HG02763 (cell line): ENCODE measurements around the gene ZNF678.
"Not testable (repeated sequence)": the region's sequence is repeated elsewhere in the genome, so short reads cannot be mapped to it uniquely, and the experiment has no call there.

ENCODE experiments used
- ATAC-seq: cut with Tn5 transposase; IDR thresholded peaks from one replicate; pipeline ENCODE4 v1.9.1; 2021; ENCODE audit warnings: mild to moderate bottlenecking, moderate library complexity; ENCODE audit not compliant: unreplicated experiment

Gene ZNF678

GRCh38 chr1:227549892-227550291, 13.5 kb upstream of the ZNF678 start:
- ATAC-seq, result no peak

- not testable (repeated sequence) for ATAC-seq
These were observed 11.5 kb upstream of the ZNF678 start for GRCh38 chr1:227551881-227552280.

DNA sequence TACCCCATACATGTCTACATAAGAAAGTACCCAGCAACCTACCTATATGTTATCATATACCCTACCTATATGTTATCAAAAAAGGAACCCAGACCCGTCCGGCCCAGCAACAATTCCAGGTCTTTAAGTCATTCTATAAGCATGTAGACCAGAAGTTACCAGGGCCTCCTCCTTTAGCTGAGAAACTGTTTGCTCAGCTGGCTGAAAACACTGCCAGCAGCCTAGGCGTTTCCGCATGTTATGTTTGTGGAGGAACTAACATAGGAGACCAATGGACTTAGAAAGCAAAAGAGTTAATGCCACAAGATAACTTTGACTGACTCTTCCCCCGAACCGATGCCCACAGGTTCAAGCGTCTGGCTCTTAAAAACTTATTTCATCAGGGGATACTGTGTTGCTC, 7.1 kb upstream of the ZNF678 start:
- no peak for ATAC-seq

DNA sequence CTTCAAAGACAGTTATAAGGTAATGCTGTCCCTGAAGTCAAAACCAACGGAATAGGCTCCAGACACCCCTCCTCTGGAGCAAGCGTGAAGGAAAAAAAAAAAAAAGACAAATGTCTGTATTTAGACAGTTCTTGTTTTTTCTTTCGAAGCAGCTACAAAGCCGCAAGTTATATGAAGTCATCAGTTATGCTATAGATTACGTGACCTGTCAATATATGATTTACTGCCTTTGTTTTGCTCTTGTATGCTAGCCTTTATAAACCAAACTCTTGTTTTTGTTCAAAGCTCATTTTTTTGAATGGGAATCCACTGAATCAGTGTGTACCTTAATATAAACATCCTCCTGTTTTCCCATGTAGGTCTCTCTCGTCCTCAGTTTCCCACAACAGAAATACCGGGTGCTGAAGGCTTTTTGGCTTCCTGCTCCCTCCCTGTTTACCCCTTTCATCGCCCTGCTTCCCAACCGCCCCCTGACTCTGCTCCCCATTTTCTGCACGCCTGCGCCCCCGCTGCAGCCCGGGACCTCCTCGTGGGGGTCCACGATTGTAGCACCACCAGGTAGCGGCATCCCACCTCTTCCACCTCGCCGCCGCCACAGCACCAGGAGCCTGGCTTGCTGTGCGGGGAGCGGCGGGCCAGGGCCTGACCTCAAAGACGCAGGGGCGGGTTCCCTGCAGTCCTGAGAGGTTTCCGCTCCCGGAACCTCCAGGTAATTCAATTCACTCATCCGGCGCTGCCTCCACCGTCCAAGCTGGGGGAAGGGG, 5.2 kb upstream of the ZNF678 start:
- ATAC-seq, result no peak

DNA sequence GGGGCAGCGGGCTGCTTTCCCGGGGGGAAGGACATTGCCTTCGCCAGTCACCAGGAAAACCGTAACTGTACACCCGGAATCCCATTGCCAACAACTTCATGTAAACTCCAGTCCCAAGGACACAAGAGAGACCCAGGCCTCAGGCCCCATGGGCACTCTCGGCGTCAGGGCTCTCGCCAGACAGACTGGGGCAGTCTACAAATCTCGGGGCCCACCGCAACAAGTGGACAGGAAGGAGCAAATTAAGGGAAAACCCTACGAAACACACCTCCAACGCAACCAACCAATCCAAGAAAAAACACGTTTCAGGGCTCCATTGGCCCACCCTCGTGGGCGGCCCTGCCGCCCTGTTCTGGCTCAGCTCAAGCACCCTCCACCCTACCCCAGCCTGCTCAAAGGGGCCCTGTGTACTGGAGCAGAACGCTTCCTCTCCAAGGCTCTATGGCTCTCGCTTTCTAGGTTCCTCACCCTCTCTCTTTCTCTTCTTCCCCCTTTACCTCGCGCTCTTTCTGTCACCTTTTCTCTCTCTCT, 4.6 kb upstream of the ZNF678 start:
- no peak for ATAC-seq

- no peak for ATAC-seq
These were observed 3.9 kb upstream of the ZNF678 start for GRCh38 chr1:227559499-227559898.

DNA sequence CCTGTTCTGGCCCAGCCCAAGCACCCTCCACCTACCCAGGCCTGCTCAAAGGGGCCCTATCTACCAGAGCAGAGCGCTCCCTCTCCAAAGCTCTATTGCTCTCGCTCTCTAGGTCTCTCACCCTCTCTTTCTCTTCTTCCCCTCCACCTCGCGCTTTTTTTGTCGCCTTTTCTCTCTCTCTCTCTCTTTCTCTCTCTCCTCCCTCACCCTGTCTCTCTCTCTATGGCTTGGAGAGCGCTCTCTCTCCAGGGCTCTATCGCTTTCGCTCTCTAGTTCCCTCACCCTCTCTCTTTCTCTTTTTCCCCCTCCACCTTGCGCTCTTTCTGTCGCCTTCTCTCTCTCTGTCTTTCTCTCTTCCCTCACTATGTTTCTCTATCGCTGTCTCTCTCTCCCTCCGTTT, 3.4 kb upstream of the ZNF678 start:
- no peak for ATAC-seq

DNA sequence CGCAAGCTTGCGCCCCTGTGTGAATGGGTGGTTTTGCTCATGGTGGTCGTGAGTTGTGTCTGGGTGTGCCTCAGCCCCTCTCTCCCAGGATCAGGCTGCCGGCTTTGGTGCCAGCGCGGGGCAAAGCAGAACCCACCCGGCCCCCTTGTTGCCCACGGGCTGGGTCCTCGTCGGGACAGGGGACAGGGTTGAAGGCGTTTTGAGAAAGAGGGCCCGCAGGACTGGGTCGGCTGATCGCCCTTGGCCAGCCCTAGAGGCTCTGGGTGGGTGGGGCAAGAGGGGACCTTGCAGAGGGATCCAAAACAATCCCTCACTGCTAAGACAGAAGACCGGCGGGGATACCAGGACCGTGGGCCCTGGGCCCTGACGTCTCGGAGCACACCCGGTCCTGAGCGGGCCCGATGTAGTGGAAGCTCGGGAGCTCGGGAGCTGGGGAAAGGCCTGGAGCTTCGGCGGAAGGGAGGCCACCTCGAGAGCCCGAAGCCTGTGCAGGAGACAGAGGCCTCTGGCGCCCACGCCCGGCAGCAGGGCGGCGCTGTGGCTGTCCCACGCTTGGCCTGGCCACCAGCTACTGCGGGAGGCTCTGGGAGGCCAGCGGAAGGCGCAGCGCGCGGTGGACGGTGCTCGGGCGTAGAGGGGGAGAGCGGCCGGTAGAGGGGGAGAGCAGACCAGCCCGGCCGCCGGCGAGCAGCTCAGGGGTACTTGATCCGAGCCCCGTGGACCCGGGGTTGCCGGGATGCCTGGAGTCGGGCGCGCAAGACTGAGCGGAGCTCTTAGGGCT, 2.8 kb upstream of the ZNF678 start:
- no peak for ATAC-seq

- ATAC-seq, result no peak
These were observed 2.0 kb upstream of the ZNF678 start for GRCh38 chr1:227561241-227561907.

DNA sequence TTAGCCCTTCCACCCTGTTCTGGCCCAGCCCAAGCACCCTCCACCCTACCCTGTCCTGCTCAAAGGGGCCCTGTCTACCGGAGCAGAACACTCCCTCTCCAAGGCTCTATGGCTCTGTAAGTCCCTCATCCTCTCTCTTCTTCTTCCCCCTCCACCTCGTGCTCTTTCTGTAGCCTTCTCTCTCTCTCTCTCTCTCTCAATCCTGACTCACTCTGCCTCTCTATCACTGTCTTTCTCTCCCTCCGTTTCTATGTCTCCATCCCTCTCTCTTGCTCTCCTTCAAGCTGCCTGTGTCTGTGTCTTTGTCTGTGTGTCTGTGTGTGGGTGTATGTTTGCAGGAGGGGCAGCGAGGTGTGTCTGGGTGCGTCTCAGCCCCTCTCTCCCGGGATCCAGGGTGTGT, 1.3 kb upstream of the ZNF678 start:
- ATAC-seq, result no peak

DNA sequence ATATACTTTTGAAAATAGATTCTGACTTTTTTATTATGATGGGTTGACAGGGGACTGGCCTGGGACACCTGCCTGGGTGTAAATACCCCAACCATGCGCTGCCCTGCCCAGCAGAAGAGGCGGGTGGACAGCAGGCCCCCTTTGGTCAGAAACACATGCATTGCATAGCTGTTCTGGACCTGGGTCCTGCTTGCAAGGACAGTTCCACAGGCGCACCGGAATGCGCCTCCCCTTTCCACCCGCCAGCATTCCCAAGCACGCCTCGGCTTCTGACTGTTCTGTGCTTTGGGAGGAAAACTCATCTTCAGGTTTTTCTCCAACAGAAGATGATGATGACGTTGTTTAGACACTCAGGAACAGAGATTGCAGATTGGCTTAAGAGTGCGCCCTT, 428 bp upstream of the ZNF678 start:
- no peak for ATAC-seq

GRCh38 chr1:227567256-227567655, 3.9 kb downstream of the ZNF678 start:
- no peak for ATAC-seq

- no peak for ATAC-seq
These were observed 5.2 kb downstream of the ZNF678 start for GRCh38 chr1:227568593-227568992.

DNA sequence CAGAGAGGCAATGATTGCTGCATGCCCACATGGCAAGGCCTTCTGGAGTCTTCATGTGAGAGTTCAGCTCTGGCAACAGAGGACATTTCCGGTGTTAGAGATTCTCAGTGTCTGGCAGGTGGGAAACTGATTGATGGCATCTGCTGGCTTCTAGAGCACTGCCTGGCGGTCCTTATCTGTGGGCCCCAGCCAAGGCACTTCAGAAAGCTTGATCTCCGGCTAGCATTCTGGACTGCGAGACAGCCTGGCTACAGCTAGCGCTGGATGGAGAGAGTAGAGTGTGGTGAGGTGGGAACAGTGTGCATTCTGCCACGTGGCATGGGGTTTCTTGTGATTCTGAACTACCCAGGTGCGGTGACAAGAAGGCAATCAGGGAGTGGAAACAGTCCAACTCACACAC, 9.4 kb downstream of the ZNF678 start:
- ATAC-seq, result no peak

GRCh38 chr1:227574926-227575325, 11.6 kb downstream of the ZNF678 start:
- ATAC-seq, result no peak

GRCh38 chr1:227576189-227576588, 12.8 kb downstream of the ZNF678 start:
- ATAC-seq, result no peak

DNA sequence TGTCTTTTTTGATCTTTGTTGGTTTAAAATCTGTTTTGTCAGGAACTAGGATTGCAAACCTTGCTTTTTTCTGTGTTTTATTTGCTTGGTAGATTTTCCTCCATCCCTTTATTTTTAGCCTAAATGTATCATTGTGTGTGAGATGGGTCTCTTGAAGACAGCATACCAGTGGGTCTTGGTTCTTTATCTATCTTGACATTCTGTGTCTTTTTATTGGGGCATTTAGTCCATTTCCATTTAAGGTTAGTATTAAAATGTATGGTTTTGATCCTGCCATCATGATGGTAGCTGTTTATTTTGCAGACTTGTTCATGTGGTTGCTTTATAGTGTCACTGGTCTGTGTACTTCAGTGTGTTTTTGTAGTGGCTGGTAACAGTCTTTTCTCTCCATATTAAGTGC, 14.1 kb downstream of the ZNF678 start:
- ATAC-seq, result no peak

- no peak for ATAC-seq
These were observed 20.0 kb downstream of the ZNF678 start for GRCh38 chr1:227583354-227583753.

DNA sequence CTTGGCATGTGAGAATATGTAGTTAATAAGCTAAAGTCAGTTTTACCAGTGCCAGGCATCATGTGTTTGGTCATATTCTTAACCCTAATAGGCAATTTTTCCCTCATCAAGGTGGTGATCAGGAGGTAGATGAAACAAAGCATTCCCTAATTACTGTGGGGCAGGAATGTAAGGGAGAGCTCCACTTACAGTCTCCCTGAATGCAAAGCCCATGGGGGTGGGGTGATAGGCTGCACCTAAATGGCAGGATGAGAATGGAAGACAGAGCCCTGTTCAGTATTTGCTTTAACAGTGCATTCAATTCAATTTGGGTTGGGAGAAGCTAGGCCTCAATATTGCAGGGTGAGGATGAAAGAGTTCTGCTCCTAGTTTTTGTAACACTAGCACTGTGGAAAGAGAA, 23.4 kb downstream of the ZNF678 start:
- ATAC-seq, result no peak

DNA sequence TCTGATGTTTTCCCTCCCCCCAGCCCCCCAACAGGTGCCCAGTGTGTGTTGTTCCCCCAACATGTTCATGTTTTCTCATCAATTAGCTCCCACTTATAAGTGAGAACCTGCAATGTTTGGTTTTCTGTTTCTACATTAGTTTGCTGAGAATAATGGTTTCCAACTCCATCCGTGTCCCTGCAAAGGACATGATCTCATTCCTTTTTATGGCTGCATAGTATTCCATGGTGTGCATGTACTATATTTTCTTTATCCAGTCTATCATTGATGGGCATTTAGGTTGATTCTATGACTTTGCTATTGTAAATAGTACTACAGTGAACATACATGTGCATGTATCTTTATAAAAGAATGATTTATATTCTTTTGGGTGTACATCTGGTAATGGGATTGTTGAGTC, 24.6 kb downstream of the ZNF678 start:
- no peak for ATAC-seq

- ATAC-seq, result not testable (repeated sequence)
These were observed 25.4 kb downstream of the ZNF678 start for GRCh38 chr1:227588769-227589168.

GRCh38 chr1:227589777-227590176, 26.4 kb downstream of the ZNF678 start:
- not testable (repeated sequence) for ATAC-seq
